Karpas-422 (cell line): ENCODE results near the gene ZNF683. TPM values are rescaled to one million over a fixed set of nuclear protein-coding genes. Genes with fewer than 3 reads are reported as not detected.

ENCODE experiments used
- DNase-seq: peaks from one replicate; pipeline ENCODE4 v3.0.0-alpha.2; 2015
- H2AFZ ChIP-seq: fragments of 200-600 bp; sonication (generic); 2 replicates; pipeline ENCODE4 v1.6.1; 2014; ENCODE audit warnings: antibody characterized with exemption, low read length, mixed read lengths
- H3K27ac ChIP-seq: fragments of 200-600 bp; sonication (generic); 2 replicates; pipeline ENCODE4 v1.5.1; 2014; ENCODE audit warnings: mild to moderate bottlenecking, low read length, moderate library complexity
- H3K27me3 ChIP-seq: fragments of 200-600 bp; sonication (generic); 2 replicates; pipeline ENCODE4 v1.6.1; 2014; ENCODE audit warnings: low read length, mixed read lengths
- H3K36me3 ChIP-seq: fragments of 200-600 bp; sonication (generic); 2 replicates; pipeline ENCODE4 v1.6.1; 2014; ENCODE audit warnings: low read length, mixed read lengths; ENCODE audit not compliant: insufficient read depth
- H3K4me1 ChIP-seq: fragments of 200-600 bp; sonication (generic); 2 replicates; pipeline ENCODE4 v1.6.1; 2014; ENCODE audit warnings: mild to moderate bottlenecking, low read length, mixed read lengths
- H3K4me2 ChIP-seq: fragments of 200-600 bp; sonication (generic); 2 replicates; pipeline ENCODE4 v1.6.1; 2014; ENCODE audit warnings: low read length, low read depth, mild to moderate bottlenecking; ENCODE audit not compliant: poor library complexity, severe bottlenecking
- H3K4me3 ChIP-seq: fragments of 200-600 bp; sonication (generic); 2 replicates; pipeline ENCODE4 v1.5.1; 2014; ENCODE audit warnings: mild to moderate bottlenecking, antibody characterized with exemption, low read length, mixed read lengths
- H3K79me2 ChIP-seq: fragments of 200-600 bp; sonication (generic); 2 replicates; pipeline ENCODE4 v1.6.1; 2014; ENCODE audit warnings: mild to moderate bottlenecking, low read length, mixed read lengths
- H3K9ac ChIP-seq: fragments of 200-600 bp; sonication (generic); 2 replicates; pipeline ENCODE4 v1.6.0; 2014; ENCODE audit warnings: low read length
- H3K9me2 ChIP-seq: fragments of 200-600 bp; sonication (generic), shearing (Covaris generic); replicated peaks from 2 replicates; pipeline ENCODE4 v1.6.0; 2014; ENCODE audit warnings: mild to moderate bottlenecking, low read length, moderate library complexity; ENCODE audit not compliant: insufficient read depth
- H3K9me3 ChIP-seq: fragments of 300-700, 200-600 bp; sonication (generic); 2 replicates; pipeline ENCODE4 v1.6.1; 2014; ENCODE audit warnings: low read length, mixed read lengths
- H4K20me1 ChIP-seq: fragments of 200-600 bp; sonication (generic); 2 replicates; pipeline ENCODE4 v1.6.1; 2014; ENCODE audit warnings: mild to moderate bottlenecking, antibody characterized with exemption, low read length, low read depth; ENCODE audit not compliant: insufficient read depth
- total RNA-seq: library from RNA; depleted of rRNA; stranded (reverse); fragments of >200 nt; shearing (Covaris generic); gene quantifications from 2 replicates; pipeline ENCODE4 v1.2.3, GENCODE V29; 2014; ENCODE audit warnings: low replicate concordance

Gene ZNF683
- total RNA-seq, 1 experiment from 2014 or later = not detected

- Histone ChIP-seq H3K4me1 (peaks cover 59% of the 10 kb centered on the region), H3K9me2 (no peaks in the 10 kb centered on the region), H3K9ac (peak overlapping the region; percentile 33), H3K4me3 (no peak overlapping the region), H2AFZ (no peak overlapping the region), H3K27me3 (no peaks in the 10 kb centered on the region), H3K27ac (peak overlapping the region; percentile 87), H3K79me2 (peaks cover 10% of the 10 kb centered on the region), H3K36me3 (peaks cover 7% of the 10 kb centered on the region; the same call in 1 of the 2 replicates), H3K9me3 (no peaks in the 10 kb centered on the region), H4K20me1 (no peaks in the 10 kb centered on the region), H3K4me2 (peak overlapping the region; percentile 12)
- DNase-seq = no peak
Measured at GRCh38 chr1:26320896-26321295, 51.7 kb downstream of the ZNF683 start.

- H3K9me3 ChIP-seq = no peaks in the 10 kb centered on the region
- no peaks in the 10 kb centered on the region for H4K20me1 ChIP-seq
- no peaks in the 10 kb centered on the region for H3K27me3 ChIP-seq
- peak overlapping the region; percentile 87 for H3K9ac ChIP-seq
- H3K79me2 ChIP-seq = peaks cover 10% of the 10 kb centered on the region
- peak overlapping the region; percentile 89 for H3K4me2 ChIP-seq
- peaks cover 75% of the 10 kb centered on the region for H3K4me1 ChIP-seq
- H3K27ac ChIP-seq = peak overlapping the region; percentile 87
- H3K36me3 ChIP-seq = peaks cover 7% of the 10 kb centered on the region; the same call in 1 of the 2 replicates
- no peaks in the 10 kb centered on the region for H3K9me2 ChIP-seq
- H2AFZ ChIP-seq = no peak overlapping the region
- peak; percentile 63 for DNase-seq
- peak overlapping the region; percentile 80 for H3K4me3 ChIP-seq
Measured at GRCh38 chr1:26318338-26319064, 54.0 kb downstream of the ZNF683 start.

DNA sequence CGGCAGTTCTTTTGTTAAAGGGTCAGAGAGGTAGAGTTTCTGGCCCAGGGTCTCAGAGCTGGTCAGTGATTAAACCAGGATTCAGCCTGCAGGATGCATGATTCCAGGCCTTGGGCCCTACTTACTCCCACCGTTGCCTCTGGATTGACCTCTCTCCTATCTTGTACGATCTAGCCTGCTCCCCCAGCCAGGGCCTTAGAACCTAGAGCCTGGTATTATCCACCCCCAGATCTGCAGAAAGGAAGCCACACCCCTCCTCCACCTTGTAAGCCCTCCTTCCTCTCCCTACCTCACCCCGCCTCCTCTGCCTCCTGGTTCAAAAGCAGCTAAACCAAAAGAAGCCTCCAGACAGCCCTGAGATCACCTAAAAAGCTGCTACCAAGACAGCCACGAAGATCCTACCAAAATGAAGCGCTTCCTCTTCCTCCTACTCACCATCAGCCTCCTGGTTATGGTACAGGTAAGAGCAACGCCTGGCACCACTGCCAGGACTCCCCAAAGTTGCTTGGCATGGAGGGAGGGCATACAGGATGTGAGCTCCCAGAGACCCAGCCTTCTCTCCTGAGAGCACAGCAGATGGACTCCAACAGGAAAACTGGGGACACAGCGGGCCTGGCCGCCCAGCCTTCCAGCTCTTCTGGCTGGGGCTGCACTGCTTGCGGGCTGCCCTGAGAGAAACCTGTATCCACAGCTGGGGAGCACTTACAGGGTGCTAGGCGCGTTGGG, 54.8 kb downstream of the ZNF683 start, which contains the start of gene CD52:
Gene CD52 (plus strand): TSS at position 347 of the 726 bp plus-strand sequence. CDS start 60 bp downstream, at position 407.
- Histone ChIP-seq H3K36me3 (peaks cover 7% of the 10 kb centered on the region; the same call in 1 of the 2 replicates), H3K9me3 (no peaks in the 10 kb centered on the region), H3K27me3 (no peaks in the 10 kb centered on the region), H3K4me1 (peaks cover 75% of the 10 kb centered on the region), H3K9me2 (no peaks in the 10 kb centered on the region), H3K9ac (peak within 1 kb of the TSS; percentile 87), H4K20me1 (no peaks in the 10 kb centered on the region), H3K27ac (peak within 1 kb of the TSS; percentile 87), H3K79me2 (peaks cover 10% of the 10 kb centered on the region), H3K4me3 (peak within 1 kb of the TSS; percentile 80), H2AFZ (0 out of 2 replicates have a peak within 1 kb of the TSS, but pooled peaks have one; percentile 19), H3K4me2 (peak within 1 kb of the TSS; percentile 89)
- DNase-seq = peak; percentile 93

- Histone ChIP-seq H3K9me2 (no peaks in the 10 kb centered on the region), H4K20me1 (no peaks in the 10 kb centered on the region), H3K4me2 (peak overlapping the region; percentile 89), H2AFZ (0 out of 2 replicates have a peak overlapping the region, but pooled peaks have one; percentile 19), H3K9ac (peak overlapping the region; percentile 87), H3K79me2 (peaks cover 10% of the 10 kb centered on the region), H3K27me3 (no peaks in the 10 kb centered on the region), H3K4me3 (peak overlapping the region; percentile 80), H3K9me3 (no peaks in the 10 kb centered on the region), H3K4me1 (peaks cover 75% of the 10 kb centered on the region), H3K36me3 (peaks cover 5% of the 10 kb centered on the region; the same call in 1 of the 2 replicates), H3K27ac (peak overlapping the region; percentile 87)
- no peak for DNase-seq
Measured at GRCh38 chr1:26317146-26317545, 55.4 kb downstream of the ZNF683 start.

DNA sequence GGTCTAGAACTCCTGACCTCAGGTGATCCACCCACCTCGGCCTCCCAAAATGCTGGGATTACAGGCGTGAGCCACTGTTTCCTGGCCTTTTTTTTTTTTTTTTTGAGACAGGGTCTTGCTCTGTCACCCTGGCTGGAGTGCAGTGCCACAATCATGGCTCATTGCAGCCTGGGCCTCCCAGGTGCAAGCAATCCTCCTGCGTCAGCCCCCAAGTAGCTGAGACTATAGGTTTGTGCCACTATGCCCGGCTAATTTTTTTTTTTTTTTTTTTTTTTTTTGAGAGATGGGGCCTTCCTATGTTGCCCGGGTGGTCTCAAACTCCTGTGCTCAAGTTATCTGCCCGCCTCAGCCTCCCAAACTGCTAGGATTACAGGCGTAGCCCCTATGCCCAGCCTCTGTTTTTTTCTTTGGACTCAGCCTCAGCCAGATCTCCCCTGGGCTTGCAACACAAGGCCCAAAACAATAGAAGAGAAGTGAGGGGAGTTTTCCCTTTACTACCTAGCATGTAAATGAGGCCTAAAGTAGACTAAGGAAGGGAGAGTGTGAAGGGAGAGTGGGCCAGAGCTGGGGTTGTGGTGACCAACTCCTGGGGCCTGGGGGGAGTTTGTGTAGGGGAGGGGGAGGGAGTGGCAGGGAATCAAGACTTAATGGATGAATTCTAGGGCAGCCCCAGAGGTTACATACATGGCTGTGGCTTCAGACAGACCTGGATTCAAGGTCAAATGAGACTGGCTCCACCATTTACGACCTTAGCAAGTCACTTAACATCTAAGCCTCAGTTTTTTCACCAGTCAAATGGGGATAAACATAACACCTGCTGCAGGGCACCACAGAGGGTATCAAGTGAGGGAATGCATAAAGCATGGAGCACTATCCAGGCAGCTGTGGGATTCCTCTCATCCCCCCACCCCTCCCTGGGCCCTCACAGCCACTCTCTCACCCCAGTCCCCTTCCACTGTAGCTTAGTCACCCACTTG, 56.4 kb downstream of the ZNF683 start:
- DNase-seq = peak; percentile 54
- H3K36me3 ChIP-seq = no peaks in the 10 kb centered on the region
- peaks cover 69% of the 10 kb centered on the region for H3K4me1 ChIP-seq
- H3K27me3 ChIP-seq = no peaks in the 10 kb centered on the region
- H3K9me3 ChIP-seq = no peaks in the 10 kb centered on the region
- no peak overlapping the region for H2AFZ ChIP-seq
- H3K27ac ChIP-seq = peak overlapping the region; percentile 87
- H3K79me2 ChIP-seq = peaks cover 10% of the 10 kb centered on the region
- H3K9ac ChIP-seq = peak overlapping the region; percentile 54
- H4K20me1 ChIP-seq = no peaks in the 10 kb centered on the region
- peak overlapping the region; percentile 37; the same call in 1 of the 2 replicates for H3K4me3 ChIP-seq
- H3K4me2 ChIP-seq = peak overlapping the region; percentile 89
- H3K9me2 ChIP-seq = no peaks in the 10 kb centered on the region

GRCh38 chr1:26314501-26314900, 58.0 kb downstream of the ZNF683 start:
- Histone ChIP-seq H3K4me3 (no peak overlapping the region), H3K4me1 (peaks cover 52% of the 10 kb centered on the region), H4K20me1 (no peaks in the 10 kb centered on the region), H2AFZ (no peak overlapping the region), H3K4me2 (no peak overlapping the region), H3K9me2 (no peaks in the 10 kb centered on the region), H3K27ac (no peak overlapping the region), H3K9me3 (no peaks in the 10 kb centered on the region), H3K79me2 (peaks cover 10% of the 10 kb centered on the region), H3K27me3 (no peaks in the 10 kb centered on the region), H3K36me3 (no peaks in the 10 kb centered on the region), H3K9ac (no peak overlapping the region)
- no peak for DNase-seq
